Natural killer cell treated with Interleukin-12 subunit alpha and Interleukin-12 subunit beta and Interleukin-15 and Interleukin-18, amount 100 ng/mL, for 72 hours (primary cell): Measurements from ENCODE around the gene PPP4R3B. TPM values are rescaled to one million over a fixed set of nuclear protein-coding genes. Genes with fewer than 3 reads are reported as not detected.

Experiments
- ATAC-seq, 2 donors: fragments of 150-1000 bp; cut with Tn5 transposase in 1 of 2; sonication (Bioruptor Pico), chemical (Tn5 transposase) in 1 of 2; 2 replicates each; pipeline ENCODE4 v1.10.0; 2021
- DNase-seq: peaks from one replicate; pipeline ENCODE4 v3.0.0; 2022; ENCODE audit warnings: low spot score
- H3K27ac Mint-ChIP-seq, 2 donors: 1 replicate in 1 of 2; 2 replicates in 1 of 2; pipeline ENCODE4 v1.8.0; 2022; ENCODE audit warnings: mixed read lengths in 2 of 2, mild to moderate bottlenecking in 1 of 2, moderate library complexity in 1 of 2
- H3K27me3 Mint-ChIP-seq, 2 donors: 1 replicate in 1 of 2; 2 replicates in 1 of 2; pipeline ENCODE4 v1.8.0; 2022; ENCODE audit warnings: mixed read lengths in 2 of 2
- H3K36me3 Mint-ChIP-seq: one replicate; pipeline ENCODE4 v1.8.0; 2022; ENCODE audit warnings: mixed read lengths
- H3K4me1 Mint-ChIP-seq, 2 donors: 1 replicate in 1 of 2; 2 replicates in 1 of 2; pipeline ENCODE4 v1.8.0; 2022; ENCODE audit warnings: low read depth in 2 of 2, mixed read lengths in 2 of 2, mild to moderate bottlenecking in 1 of 2
- H3K4me3 Mint-ChIP-seq: one replicate; pipeline ENCODE4 v1.8.0; 2022; ENCODE audit warnings: mixed read lengths
- H3K9me3 Mint-ChIP-seq: 2 replicates; pipeline ENCODE4 v1.8.0; 2022; ENCODE audit warnings: mixed read lengths
- total RNA-seq, 2 donors: library from RNA; stranded (reverse); gene quantifications; one replicate each; pipeline ENCODE4 v1.2.3, GENCODE V29; 2022

The PPP4R3B gene
- total RNA-seq, 2 donors from 2014 or later, result 80.1 to 92.4 TPM

- Mint-ChIP-seq H3K36me3 (no peaks in the 10 kb centered on the region), H3K27me3 (peaks cover 0 to 2% of the 10 kb centered on the region in 2 donors), H3K27ac (peak overlapping the region; percentile 87 to 96), H3K4me3 (peak overlapping the region; percentile 99), H3K4me1 (peaks cover 12 to 13% of the 10 kb centered on the region in 2 donors), H3K9me3 (no peaks in the 10 kb centered on the region)
- ATAC-seq, result peak in 1 of 2 donors; percentile 25
- peak; percentile 66 for DNase-seq
Measured at GRCh38 chr2:55519938-55520885, 97.2 kb downstream of the PPP4R3B start.

GRCh38 chr2:55518841-55519165 is 98.6 kb downstream of the PPP4R3B start:
- H3K27me3 Mint-ChIP-seq, result peaks cover 0 to 2% of the 10 kb centered on the region in 2 donors
- peaks cover 12 to 13% of the 10 kb centered on the region in 2 donors for H3K4me1 Mint-ChIP-seq
- no peaks in the 10 kb centered on the region for H3K36me3 Mint-ChIP-seq
- H3K4me3 Mint-ChIP-seq, result peak overlapping the region; percentile 99
- peak in 1 of 2 donors; percentile 3 for ATAC-seq
- peak overlapping the region; percentile 87 to 96 for H3K27ac Mint-ChIP-seq
- DNase-seq, result no peak
- H3K9me3 Mint-ChIP-seq, result no peaks in the 10 kb centered on the region

- H3K27me3 Mint-ChIP-seq, result peaks cover 2 to 7% of the 10 kb centered on the region in 2 donors
- no peaks in the 10 kb centered on the region for H3K9me3 Mint-ChIP-seq
- H3K27ac Mint-ChIP-seq, result no peak overlapping the region
- no peaks in the 10 kb centered on the region for H3K36me3 Mint-ChIP-seq
- H3K4me1 Mint-ChIP-seq, result no peaks in the 10 kb centered on the region
- H3K4me3 Mint-ChIP-seq, result no peak overlapping the region
- no peak for ATAC-seq
- DNase-seq, result no peak
Measured at GRCh38 chr2:55511508-55512124, 105.8 kb downstream of the PPP4R3B start.

GRCh38 chr2:55502590-55503141 is 114.8 kb downstream of the PPP4R3B start:
- no peak overlapping the region for H3K4me3 Mint-ChIP-seq
- ATAC-seq (no peak), DNase-seq (no peak)
- H3K9me3 Mint-ChIP-seq, result no peaks in the 10 kb centered on the region
- H3K36me3 Mint-ChIP-seq, result no peaks in the 10 kb centered on the region
- H3K27ac Mint-ChIP-seq, result no peak overlapping the region
- no peaks in the 10 kb centered on the region for H3K4me1 Mint-ChIP-seq
- no peaks in the 10 kb centered on the region for H3K27me3 Mint-ChIP-seq

- Mint-ChIP-seq H3K27ac (no peak overlapping the region), H3K36me3 (no peaks in the 10 kb centered on the region), H3K9me3 (no peaks in the 10 kb centered on the region), H3K4me1 (no peaks in the 10 kb centered on the region), H3K4me3 (no peak overlapping the region), H3K27me3 (no peaks in the 10 kb centered on the region)
- no peak for DNase-seq
- ATAC-seq, result peak in 1 of 2 donors; percentile 59
Measured at GRCh38 chr2:55500025-55500424, 117.4 kb downstream of the PPP4R3B start.

GRCh38 chr2:55498582-55498981 is 118.8 kb downstream of the PPP4R3B start:
- H3K4me1 Mint-ChIP-seq, result no peaks in the 10 kb centered on the region
- no peaks in the 10 kb centered on the region for H3K9me3 Mint-ChIP-seq
- no peak overlapping the region for H3K4me3 Mint-ChIP-seq
- ATAC-seq (no peak), DNase-seq (no peak)
- no peaks in the 10 kb centered on the region for H3K27me3 Mint-ChIP-seq
- H3K36me3 Mint-ChIP-seq, result no peaks in the 10 kb centered on the region
- no peak overlapping the region for H3K27ac Mint-ChIP-seq

Other genes starting within 250 kb of the PPP4R3B start
- 10 to 100 TPM; 15.1 to 49.4 TPM for gene CCDC88A, start 197.8 kb downstream of the PPP4R3B start, total RNA-seq
- gene CFAP36, start 97.9 kb downstream of the PPP4R3B start, total RNA-seq, result 10 to 100 TPM; 20.0 to 24.7 TPM
- gene PNPT1, start 76.2 kb upstream of the PPP4R3B start, total RNA-seq, result 10 to 100 TPM; 30.4 to 64.9 TPM